Motor neuron (in vitro differentiated cells): ENCODE measurements around the gene LRRK1. TPM values are rescaled to one million over a fixed set of nuclear protein-coding genes. Genes with fewer than 3 reads are reported as not detected.

Source experiments
- ATAC-seq, 8 experiments: fragments of 200-7000 bp; cut with Tn5 transposase; replicated peaks in 6 of 8; 2 replicates each; pipeline ENCODE4 v1.8.0; 2021; ENCODE audit warnings: mild to moderate bottlenecking in 8 of 8, moderate library complexity in 8 of 8
- H3K27ac ChIP-seq, 2 donors: fragments of 250-450 bp; sonication (Bioruptor Pico); 2 replicates each; pipeline ENCODE4 v1.9.0; 2021; ENCODE audit warnings: antibody characterized with exemption in 2 of 2, mild to moderate bottlenecking in 2 of 2, moderate library complexity in 1 of 2
- H3K4me1 ChIP-seq, 2 donors: fragments of 250-450 bp; sonication (Bioruptor Pico); replicated peaks in 1 of 2; 2 replicates each; pipeline ENCODE4 v1.6.1; 2021; ENCODE audit warnings: antibody characterized with exemption in 2 of 2, mild to moderate bottlenecking in 2 of 2, moderate library complexity in 1 of 2
- H3K4me3 ChIP-seq, 5 donors: fragments of 250-450 bp; sonication (Bioruptor Pico); 2 replicates each; pipeline ENCODE4 v1.9.0; 2021; ENCODE audit warnings: antibody characterized with exemption in 5 of 5, mild to moderate bottlenecking in 5 of 5, moderate library complexity in 4 of 5
- WGBS, 10 experiments: fragments of 450-650 bp; shearing (Covaris generic); methylation state at CpG; one replicate each; pipeline ENCODE4 v1.0.0; 2022; 5-methylcytosine and 5-hydroxymethylcytosine counted together
- in situ Hi-C, 9 experiments: fragments of 400-800 bp; cut with MboI; loops; one replicate each; pipeline ENCODE4 v1.15.0; 2021; ENCODE audit warnings: low sequenced_read_pairs in 9 of 9, low pct_unique_long_range_greater_than_20kb in 2 of 9; ENCODE audit not compliant: unreplicated experiment in 9 of 9
- total RNA-seq, 8 experiments: library from RNA; unstranded; fragments of 300-600 nt; gene quantifications; 2 replicates each; pipeline versions ENCODE4 v1.2.3 to v1.2.4, GENCODE V29; 2022

LRRK1 gene
- total RNA-seq, 8 experiments from 2014 or later = 0.18 to 21.0 (median 1.2) TPM

DNA sequence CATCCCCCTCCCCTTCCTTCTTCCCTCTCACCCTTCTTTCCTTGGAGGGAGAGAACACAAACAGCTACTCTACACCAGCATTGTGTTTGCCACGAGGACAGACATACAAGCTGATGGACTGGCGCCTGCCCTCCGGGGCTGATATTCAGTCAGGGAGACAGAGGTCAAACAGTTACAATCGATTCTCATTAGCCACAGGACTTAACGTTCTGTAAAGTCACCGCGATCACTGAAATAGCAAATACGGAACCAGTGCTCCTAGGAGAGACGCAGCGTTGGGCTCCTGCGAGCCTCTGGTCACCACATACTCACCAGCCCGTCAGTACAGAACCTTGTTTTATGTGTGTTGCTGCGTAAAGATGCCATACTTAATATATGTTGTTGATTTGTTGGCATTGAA, 108.8 kb downstream of the LRRK1 start:
- Histone ChIP-seq H3K4me3 (no peak overlapping the region), H3K4me1 (peaks cover 37 to 38% of the 10 kb centered on the region in 2 donors), H3K27ac (peak overlapping the region in 1 of 2 donors; percentile 24)
- in situ Hi-C loops = loop anchor here in 1 of 9 experiments (10.0 kb wide), 1 partner anchor 227 kb away; the partner anchor contains the start of gene CHSY1
- WGBS, 10 experiments = 60 to 100% (median 70%) methylated on average over 1 to 5 of the region's 13 CpGs; no CpG with 5 or more reads in 6 of the 10 experiments
- peak in 1 of 8 experiments; percentile 23 for ATAC-seq

DNA sequence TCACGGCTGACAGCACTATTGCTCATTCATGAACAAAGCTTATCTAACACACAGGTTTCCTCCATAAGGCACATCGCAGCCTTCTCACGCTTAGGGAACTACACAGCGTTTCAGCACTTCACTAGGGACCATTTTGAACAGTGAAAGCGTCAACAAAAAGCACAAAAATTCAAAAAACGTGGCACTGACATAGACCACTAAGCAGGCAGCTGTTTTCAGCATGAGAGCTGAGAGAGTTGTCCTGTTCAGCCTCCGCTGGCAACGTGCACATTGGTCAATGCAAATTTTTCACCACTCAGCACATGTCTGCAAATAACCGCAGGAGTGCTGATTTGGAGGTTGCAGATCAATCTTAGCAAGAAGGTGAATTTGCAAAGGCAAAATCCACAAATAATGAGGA, 109.2 kb downstream of the LRRK1 start:
- Histone ChIP-seq H3K27ac (peak overlapping the region in 1 of 2 donors; percentile 24), H3K4me1 (peaks cover 34% of the 10 kb centered on the region in 2 donors), H3K4me3 (no peak overlapping the region)
- 57 to 93% (median 70%) methylated on average over 2 to 9 of the region's 9 CpGs; no CpG with 5 or more reads in 1 of the 10 experiments for WGBS, 10 experiments
- no peak for ATAC-seq
- in situ Hi-C loops = loop anchor here in 1 of 9 experiments (10.0 kb wide), 1 partner anchor 226 kb away; the partner anchor contains the start of gene CHSY1

DNA sequence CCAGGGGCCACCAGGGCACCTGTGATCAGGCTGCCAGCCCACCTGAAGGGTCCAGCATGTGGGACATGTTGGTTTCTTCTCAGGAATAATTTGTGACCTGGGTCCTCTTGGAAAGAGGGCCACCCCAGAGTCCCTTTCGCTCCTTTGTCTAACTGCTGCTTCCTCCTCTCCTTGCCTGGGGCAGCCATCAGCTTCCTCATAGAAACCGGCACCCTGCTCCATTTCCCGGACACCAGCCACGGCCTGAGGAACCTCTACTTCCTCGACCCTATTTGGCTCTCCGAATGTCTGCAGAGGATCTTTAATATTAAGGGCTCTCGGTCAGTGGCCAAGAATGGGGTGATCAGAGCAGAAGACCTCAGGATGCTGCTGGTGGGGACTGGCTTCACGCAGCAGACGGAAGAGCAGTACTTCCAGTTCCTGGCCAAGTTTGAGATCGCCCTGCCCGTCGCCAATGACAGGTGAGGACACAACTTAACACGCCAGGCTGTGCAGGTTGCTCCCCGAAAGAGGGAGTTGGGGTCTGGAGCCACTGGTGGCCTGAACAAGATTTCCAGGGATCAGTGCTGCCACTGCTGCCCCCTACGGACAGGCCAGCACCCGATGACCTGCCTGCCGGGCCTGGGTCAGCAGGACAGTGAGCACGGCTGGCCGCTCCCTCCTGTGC, 109.7 kb downstream of the LRRK1 start:
- no peak for ATAC-seq

DNA sequence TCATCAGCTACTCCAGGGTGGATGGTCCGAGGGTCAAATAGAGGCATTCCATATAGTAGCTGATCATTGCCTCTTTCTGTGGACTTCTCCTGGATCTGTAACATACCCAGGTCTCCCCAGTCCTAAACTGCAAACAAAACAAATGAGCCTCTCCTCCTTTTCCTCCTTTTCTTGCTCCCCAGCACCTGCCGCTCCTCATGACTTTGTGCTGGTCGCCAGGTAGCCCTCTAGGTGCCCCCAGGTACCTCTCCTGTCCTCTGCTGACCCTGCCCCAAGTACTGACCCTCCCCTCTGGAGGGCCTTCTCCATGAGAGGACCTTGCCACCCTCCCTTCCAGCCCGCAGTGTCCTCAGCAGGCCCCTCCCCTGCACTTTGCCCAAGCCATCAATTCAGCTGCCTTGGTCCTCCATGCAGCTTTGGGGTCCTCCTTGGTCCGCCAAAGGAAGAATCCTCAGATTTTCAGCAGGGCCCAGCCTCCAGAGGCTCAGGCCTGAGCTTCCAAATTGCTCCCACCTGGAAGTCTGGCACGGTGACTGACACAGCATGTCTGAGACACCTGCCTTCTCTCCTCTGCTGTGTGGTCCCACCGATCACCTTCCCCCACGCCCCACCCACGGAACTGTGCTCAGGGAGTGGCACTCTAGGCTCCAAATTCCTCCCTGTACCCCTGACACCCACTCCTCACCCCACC, 111.0 kb downstream of the LRRK1 start:
- 72 to 96% (median 92%) methylated on average over 2 to 5 of the region's 9 CpGs; no CpG with 5 or more reads in 4 of the 10 experiments for WGBS, 10 experiments
- in situ Hi-C loops = loop anchor here in 1 of 9 experiments (10.0 kb wide), 1 partner anchor 225 kb away; the partner anchor contains the start of gene CHSY1
- Histone ChIP-seq H3K4me3 (no peak overlapping the region), H3K4me1 (peaks cover 21% of the 10 kb centered on the region in 2 donors), H3K27ac (no peak overlapping the region)
- no peak for ATAC-seq

More for the DNA sequence above, 109.7 kb downstream of the LRRK1 start:
- 83 to 100% (median 94%) methylated on average over 1 to 8 of the region's 19 CpGs; no CpG with 5 or more reads in 2 of the 10 experiments for WGBS, 10 experiments
- no peak overlapping the region for H3K4me3 ChIP-seq
- peaks cover 28% of the 10 kb centered on the region in 2 donors for H3K4me1 ChIP-seq
- in situ Hi-C loops = loop anchor here in 1 of 9 experiments (10.0 kb wide), 1 partner anchor 226 kb away; the partner anchor contains the start of gene CHSY1
- no peak overlapping the region for H3K27ac ChIP-seq

DNA sequence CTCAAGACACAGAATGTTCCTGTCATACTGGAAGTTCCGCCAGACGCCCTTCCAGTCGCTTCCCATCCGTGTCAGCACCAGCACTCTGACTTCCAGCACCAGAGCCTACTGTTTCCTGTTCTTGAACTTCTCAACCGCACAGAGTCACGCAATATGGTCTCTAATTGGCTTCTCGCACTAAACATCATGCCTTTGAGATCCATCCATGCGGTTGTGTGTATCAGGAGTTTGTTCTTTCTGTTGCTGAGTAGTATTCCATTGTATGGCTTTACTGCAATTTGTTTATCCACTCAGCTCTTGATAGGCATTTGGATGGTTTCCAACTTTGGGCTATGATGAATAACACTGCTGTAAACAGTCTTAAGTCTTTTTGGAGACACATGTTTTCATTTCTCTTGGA, 112.1 kb downstream of the LRRK1 start:
- Histone ChIP-seq H3K4me3 (no peak overlapping the region), H3K27ac (no peak overlapping the region), H3K4me1 (peaks cover 21% of the 10 kb centered on the region in 2 donors)
- ATAC-seq = no peak
- in situ Hi-C loops = no loop called here
- 71 to 100% (median 90%) methylated on average over 1 to 8 of the region's 8 CpGs; no CpG with 5 or more reads in 2 of the 10 experiments for WGBS, 10 experiments

DNA sequence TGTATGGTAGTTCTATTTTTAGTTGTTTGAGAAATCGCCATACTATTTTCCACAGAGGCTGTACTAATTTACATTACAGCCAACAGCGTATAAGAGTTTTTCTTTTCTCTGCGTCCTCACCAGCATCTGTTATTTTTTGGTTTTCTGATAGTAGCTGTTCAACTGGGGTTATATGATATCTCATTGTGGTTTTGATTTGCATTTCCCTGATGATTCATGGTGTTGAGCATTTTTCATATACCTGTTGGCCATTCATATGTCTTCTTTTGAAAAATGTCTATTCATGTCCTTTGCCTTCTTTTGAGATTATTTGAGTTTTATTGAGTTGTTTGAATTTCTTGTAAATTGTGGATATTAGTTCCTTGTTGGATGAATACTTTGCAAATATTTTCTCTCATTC, 114.6 kb downstream of the LRRK1 start:
- in situ Hi-C loops = no loop called here
- no peak for ATAC-seq
- no peak overlapping the region for H3K4me3 ChIP-seq
- 90 to 100% (median 100%) methylated on average over 1 to 3 of the region's 3 CpGs; no CpG with 5 or more reads in 1 of the 10 experiments for WGBS, 10 experiments
- no peak overlapping the region for H3K27ac ChIP-seq
- H3K4me1 ChIP-seq = peaks cover 0 to under 1% of the 10 kb centered on the region in 2 donors

DNA sequence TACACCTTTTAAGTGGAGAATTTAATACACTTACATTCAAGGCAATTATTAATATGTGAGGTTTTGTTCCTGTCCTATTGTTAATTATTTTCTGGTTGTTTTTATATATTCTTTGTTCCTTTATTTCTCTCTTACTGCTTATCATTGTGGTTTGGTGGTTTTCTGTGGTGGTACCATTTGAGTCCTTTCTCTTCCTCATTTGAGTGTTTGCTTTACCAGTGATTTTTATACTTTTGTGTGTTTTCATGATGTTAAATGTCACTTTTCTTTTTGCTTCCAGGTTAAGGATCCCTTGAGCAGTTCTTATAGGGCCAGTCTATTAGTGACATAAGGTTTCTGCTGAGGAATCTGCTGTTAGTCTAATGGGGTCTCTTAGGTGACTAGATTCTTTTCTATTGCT, 116.5 kb downstream of the LRRK1 start:
- no peak overlapping the region for H3K27ac ChIP-seq
- ATAC-seq = no peak
- in situ Hi-C loops = no loop called here

DNA sequence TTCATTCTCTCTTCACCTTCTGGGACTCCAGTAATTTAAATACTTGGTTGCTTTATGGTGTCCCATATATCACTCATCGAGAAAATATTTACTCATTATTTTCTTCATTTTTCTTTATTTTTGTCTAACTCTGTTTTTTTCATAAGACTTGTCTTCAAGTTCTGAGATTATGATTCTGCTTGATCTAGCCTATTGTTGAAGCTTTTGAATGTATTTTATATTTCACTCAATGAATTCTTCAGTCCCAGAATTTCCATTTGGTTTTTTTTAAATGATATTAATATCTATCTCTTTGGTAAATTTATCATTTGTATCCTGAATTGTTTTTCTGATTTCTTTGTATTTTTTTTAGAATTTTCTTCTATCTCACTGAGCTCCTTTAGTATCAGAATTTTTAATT, 117.0 kb downstream of the LRRK1 start:
- ATAC-seq = no peak
- H3K4me1 ChIP-seq = no peaks in the 10 kb centered on the region
- no peak overlapping the region for H3K27ac ChIP-seq
- no peak overlapping the region for H3K4me3 ChIP-seq
- 50 to 100% (median 89%) methylated on average over 1 of the region's 1 CpG; no CpG with 5 or more reads in 1 of the 10 experiments for WGBS, 10 experiments
- in situ Hi-C loops = no loop called here

More for the DNA sequence above, 116.5 kb downstream of the LRRK1 start:
- Histone ChIP-seq H3K4me1 (no peaks in the 10 kb centered on the region), H3K4me3 (no peak overlapping the region)

DNA sequence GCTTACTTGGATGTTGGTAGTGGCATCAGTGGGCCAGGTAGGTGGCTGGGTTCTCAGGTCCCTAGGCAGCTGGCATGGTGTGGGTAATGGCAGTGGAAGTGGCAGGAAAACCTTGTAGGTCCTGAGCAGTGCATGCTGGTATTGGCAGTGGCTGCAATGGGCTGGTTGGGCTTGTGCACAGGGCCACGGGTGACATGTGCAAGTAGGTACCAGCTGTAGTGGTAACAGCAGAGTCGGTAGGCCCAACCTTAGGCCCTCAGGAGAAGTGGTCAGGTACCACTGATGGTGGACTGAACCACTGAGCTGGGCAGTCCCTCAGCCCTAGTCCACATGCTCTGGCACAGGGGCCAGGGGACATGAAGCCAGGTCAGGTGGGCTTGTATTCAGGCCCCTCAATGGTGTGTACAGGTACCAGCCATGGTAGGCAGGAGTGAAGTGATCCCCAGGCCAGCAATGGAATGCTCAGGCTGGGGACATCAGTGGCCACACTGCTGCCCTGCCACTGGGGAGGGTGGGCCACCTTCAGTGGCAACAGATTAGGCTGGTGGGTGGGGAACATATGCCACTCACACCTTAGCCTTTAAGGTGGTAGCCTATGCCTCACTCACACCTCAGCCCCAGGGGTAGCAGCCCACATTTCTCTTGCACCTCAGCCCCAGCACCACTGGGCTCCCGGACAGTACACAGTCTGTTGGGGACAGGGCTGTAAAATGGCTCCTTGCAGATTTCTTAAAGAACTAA, 118.1 kb downstream of the LRRK1 start:
- 50 to 100% (median 100%) methylated on average over 1 to 3 of the region's 3 CpGs; no CpG with 5 or more reads in 5 of the 10 experiments for WGBS, 10 experiments
- Histone ChIP-seq H3K27ac (no peak overlapping the region), H3K4me3 (no peak overlapping the region), H3K4me1 (no peaks in the 10 kb centered on the region)
- in situ Hi-C loops = no loop called here
- ATAC-seq = no peak

DNA sequence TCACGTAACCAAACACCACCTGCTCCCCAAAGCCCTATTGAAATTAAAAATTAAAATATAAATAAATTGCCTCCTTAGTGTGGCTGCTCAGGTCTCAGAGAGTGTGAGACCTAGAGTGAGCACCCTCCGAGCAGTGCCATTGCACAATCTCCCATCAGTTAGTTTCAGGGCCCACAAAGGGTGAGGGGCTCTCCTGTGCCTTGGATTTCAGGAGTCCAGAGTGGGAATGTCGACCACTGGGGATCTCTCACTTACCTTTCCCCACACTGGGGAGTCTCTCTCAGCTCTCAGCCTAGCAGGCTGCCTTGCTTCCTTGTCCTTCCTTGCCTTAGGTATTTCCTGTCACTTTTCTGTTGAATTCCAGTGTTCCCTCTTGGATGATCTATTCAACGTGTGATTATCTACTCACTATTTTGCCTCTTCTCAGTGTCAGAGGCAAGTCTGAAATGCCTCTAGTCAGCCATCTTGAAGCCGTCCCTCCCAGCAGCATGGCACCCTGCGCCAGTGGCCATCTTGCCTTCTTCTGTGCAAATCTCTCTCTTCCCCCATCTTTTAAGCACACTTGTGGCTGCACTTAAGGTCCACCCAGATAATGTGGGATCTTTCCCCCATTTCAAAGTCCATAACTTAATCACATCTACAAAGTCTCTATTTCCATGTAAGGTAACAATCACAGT, 119.3 kb downstream of the LRRK1 start:
- Histone ChIP-seq H3K4me1 (no peaks in the 10 kb centered on the region), H3K27ac (no peak overlapping the region), H3K4me3 (no peak overlapping the region)
- WGBS, 10 experiments = 82 to 98% (median 88%) methylated on average over 1 to 6 of the region's 6 CpGs; no CpG with 5 or more reads in 4 of the 10 experiments
- no peak for ATAC-seq
- in situ Hi-C loops = no loop called here

DNA sequence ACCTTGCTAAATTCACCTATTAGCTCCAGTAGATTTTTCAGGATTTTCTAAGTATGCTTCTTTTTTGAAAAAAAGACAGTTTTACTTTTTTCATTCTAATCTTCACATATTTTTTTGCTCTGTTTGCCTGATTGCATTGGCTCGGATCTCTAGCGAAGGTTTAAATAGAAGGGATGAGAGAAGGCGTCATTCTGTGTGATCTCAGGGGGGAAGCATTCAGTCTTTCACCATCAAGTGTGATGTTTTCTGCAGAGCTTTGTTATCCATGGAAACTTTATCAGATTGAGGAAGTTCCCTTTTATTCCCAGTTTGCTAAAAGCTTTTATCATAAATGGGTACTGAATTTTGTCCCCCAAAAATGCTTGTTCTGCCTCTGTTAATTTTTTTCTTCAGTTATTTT, 120.3 kb downstream of the LRRK1 start:
- in situ Hi-C loops = no loop called here
- Histone ChIP-seq H3K4me3 (no peak overlapping the region), H3K4me1 (no peaks in the 10 kb centered on the region), H3K27ac (no peak overlapping the region)
- 72 to 96% (median 86%) methylated on average over 3 of the region's 3 CpGs; no CpG with 5 or more reads in 1 of the 10 experiments for WGBS, 10 experiments
- ATAC-seq = no peak

DNA sequence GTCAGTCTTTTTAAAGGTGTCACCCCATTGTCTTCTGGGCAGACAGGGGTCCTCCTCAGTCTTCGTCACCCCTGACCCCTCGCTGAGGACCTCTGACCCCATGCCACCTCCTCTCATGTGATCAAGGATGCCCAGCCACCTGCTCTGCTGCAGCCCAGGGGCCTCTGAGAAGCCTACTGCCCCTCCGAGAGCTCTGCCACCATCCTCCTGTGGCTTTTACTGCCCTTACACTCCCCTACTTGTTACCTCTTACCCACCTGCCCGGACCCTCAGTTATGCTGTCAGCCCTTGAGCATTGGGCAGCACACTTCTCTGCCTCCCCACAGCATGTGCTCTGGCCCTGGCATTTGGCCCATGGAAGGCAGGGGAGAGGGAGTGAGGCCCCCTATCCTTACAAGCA, 123.2 kb downstream of the LRRK1 start:
- in situ Hi-C loops = no loop called here
- H3K27ac ChIP-seq = no peak overlapping the region
- no peak for ATAC-seq
- peaks cover 16 to 17% of the 10 kb centered on the region in 2 donors for H3K4me1 ChIP-seq
- 90 to 100% (median 100%) methylated on average over 1 to 4 of the region's 4 CpGs; no CpG with 5 or more reads in 2 of the 10 experiments for WGBS, 10 experiments
- H3K4me3 ChIP-seq = no peak overlapping the region
